HG03097 (cell line): ENCODE data around the gene BIRC3.
"Not testable (repeated sequence)": the region's sequence is repeated elsewhere in the genome, so short reads cannot be mapped to it uniquely, and the experiment has no call there.

Source experiments
- ATAC-seq: cut with Tn5 transposase; IDR thresholded peaks from one replicate; pipeline ENCODE4 v1.9.1; 2021; ENCODE audit not compliant: unreplicated experiment, low FRiP score

BIRC3 gene

DNA sequence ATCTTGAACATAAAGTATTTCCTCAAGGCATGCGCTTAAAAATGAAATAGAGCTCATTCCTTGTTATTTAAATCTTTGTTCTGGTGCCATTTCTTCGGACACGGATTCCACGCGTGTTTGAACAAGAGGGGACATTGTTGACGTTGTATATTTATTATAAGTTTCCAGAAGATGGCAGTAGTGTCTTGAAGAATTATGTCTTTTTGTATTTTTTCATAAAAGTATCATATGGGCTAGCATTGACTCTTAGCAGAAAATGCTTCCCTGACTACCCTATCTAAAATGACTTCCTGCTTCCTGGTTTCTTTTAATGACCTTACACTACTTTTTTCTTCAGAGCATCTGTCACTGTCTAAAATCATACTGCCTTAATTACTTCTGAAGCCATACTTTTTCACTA is 50.1 kb downstream of the BIRC3 start:
- no peak for ATAC-seq

DNA sequence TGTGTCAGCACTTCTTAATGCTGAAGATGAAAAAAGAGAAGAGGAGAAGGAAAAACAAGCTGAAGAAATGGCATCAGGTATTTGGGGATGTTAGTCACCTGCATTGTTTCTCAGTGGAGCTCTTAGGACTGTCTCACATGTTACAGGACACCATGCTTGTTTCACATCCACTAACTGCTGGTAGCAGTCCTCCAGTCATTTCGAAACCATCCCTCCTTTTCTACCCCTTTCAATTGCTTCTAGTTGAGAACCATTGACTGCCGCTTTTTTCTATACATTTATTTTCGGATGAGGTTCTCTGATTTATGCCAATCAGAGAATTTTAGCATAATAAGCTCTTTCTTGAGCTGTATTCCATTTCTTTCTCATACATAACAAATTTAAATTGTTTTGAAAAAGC is 51.2 kb downstream of the BIRC3 start:
- ATAC-seq, result peak; percentile 97

GRCh38 chr11:102374633-102375424 is 57.5 kb downstream of the BIRC3 start:
- not testable (repeated sequence) for ATAC-seq

DNA sequence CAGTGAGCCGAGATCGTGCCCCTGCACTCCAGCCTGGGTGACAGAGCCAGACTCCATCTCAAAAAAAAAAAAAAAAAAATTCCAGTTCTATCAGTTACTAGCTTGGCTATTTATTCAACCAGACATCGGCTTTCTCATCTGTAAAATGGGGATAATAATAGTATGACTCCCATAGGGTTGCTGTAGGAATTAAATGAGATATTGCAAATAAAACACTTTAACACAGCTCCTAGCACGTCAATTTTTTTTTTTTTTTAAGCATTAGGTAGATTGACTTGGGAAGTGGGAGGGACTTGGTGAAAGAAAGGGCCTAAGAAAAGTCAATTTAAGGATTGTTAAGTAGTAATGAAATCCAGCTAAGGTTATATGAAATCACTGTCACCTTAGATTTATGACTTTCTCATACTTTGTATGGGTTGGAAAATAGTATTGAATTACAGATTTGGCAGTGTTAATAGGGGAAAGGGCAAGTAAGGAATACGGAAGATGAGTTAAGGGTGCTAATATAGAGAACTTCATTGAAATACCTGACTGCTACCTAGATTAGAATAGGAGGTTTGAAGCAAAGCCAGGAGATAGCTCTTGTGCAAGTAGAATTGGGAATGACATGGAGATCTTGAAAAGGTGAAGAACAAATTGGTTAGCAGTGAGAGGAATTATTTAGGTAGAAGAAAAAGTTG is 58.6 kb downstream of the BIRC3 start:
- no peak for ATAC-seq

DNA sequence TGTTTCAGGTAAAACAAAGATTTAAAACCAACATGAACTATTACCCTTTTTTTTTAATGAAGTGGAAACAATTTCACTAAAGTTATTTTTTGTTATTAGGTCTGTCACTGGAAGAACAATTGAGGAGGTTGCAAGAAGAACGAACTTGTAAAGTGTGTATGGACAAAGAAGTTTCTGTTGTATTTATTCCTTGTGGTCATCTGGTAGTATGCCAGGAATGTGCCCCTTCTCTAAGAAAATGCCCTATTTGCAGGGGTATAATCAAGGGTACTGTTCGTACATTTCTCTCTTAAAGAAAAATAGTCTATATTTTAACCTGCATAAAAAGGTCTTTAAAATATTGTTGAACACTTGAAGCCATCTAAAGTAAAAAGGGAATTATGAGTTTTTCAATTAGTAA is 60.6 kb downstream of the BIRC3 start:
- ATAC-seq, result no peak

GRCh38 chr11:102378818-102379217 is 61.5 kb downstream of the BIRC3 start:
- no peak for ATAC-seq

- ATAC-seq, result no peak
These were observed 65.1 kb downstream of the BIRC3 start for GRCh38 chr11:102382384-102382783.

GRCh38 chr11:102383839-102384238 is 66.6 kb downstream of the BIRC3 start:
- ATAC-seq, result no peak

GRCh38 chr11:102384419-102385079 is 67.3 kb downstream of the BIRC3 start:
- ATAC-seq, result no peak

GRCh38 chr11:102385085-102386007 is 68.1 kb downstream of the BIRC3 start:
- ATAC-seq, result no peak

- no peak for ATAC-seq
These were observed 69.0 kb downstream of the BIRC3 start for GRCh38 chr11:102386136-102386734.

- no peak for ATAC-seq
These were observed 69.9 kb downstream of the BIRC3 start for GRCh38 chr11:102387043-102387781.
